Nucleus accumbens (tissue), 56 donors: ENCODE data around the gene ZNF385A.

Source experiments
- DNase-seq, 56 donors: peaks; one replicate each; lab custom pipeline; 2025; lab: John Stamatoyannopoulos, UW

Gene ZNF385A

GRCh38 chr12:54394281-54394719, 9.8 kb upstream of the ZNF385A start:
- DNase-seq: peak in 29 of 56 donors; percentile 9 to 76 (median 30)

GRCh38 chr12:54393743-54394142, 9.2 kb upstream of the ZNF385A start:
- DNase-seq: no peak

GRCh38 chr12:54393207-54393609, 8.7 kb upstream of the ZNF385A start:
- no peak for DNase-seq

DNA sequence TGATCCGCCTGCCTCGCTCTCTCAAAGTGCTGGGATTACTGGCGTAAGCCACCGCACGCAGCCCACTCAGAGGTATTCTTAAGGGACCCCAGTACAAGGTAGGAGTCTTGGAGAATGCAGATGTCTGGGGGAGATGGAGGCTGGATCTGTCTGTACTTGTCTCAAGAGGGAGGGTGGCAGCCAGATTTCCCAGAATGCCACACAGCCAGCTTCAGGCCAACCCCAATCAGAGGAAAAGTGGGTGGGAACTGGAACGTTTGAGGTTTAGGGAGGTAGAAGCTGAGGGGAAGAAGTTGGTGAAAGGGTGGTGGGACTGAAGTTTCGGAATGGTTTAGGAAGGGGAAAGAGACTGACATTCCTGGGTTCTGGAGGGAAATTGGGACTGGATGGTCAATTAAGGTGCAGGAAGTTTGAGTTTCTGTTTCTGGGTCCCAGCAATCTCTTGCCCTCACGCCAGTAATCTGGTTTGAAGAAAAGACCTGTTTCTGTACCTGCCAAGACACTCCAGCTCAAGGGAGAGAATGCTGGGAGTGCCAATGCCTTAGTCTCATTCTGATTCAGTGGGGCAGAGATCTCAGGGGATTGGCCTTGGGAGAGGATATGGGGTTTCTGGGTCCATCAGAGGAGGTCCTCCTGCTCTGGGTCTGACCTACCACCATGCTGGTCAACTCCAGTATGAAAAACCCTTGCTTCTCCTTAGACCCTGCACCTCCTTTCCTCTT, 8.1 kb upstream of the ZNF385A start:
- DNase-seq: no peak

GRCh38 chr12:54390668-54391551, 6.4 kb upstream of the ZNF385A start:
- peak in 27 of 56 donors; percentile 17 to 78 (median 36) for DNase-seq

DNA sequence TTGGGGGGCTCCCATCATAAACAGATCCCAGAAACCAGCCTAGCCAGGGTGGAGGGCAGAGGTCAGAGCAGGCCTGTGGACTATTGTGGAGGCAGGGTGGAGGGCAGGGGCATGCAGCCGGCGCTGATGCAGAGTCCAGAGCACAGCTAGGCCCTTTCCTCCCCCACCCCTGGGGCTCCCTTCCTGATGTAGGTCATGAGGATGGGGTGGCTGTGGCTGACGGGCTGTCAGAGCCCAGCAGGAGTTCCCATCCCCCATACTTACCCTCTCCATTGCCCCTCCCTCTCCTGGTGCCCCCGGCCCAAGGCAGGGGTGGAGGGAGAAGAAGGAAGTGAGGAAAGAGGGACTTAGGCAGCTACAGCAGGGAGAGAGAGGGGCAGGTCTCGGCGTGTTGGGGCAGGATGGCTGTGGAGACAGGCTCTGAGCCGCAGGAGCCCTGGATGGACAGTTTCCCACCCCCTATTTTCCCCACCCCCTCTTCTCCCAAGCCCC, 5.7 kb upstream of the ZNF385A start:
- no peak for DNase-seq

DNA sequence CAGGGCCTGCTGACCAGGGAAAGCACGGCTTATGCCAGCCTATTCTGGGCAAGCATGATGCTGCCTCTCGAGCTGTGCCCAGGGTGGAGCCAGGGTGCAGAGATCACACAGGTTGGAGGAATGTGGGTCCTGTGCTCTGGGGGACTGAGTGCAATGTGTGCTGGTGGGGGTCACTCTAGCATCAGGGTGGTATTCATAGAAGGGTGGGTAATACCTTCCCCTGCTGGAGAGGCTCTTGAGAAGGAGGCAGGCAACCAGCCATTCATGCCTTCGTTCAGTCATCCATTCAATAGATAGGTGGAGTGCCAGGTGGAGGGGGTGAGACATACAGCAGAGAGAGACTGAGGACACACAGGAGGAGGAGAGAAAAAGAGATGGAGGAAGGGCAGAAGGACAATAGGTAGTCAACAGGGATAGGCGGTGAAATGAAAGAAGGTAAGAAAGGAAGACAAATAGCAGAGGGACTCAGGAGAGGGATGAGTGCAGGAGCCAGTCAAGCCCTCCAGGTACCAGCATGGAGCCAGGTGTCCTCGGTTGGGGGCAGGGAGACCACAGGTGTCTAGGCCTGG, 5.2 kb upstream of the ZNF385A start:
- no peak for DNase-seq

GRCh38 chr12:54389134-54389508, 4.6 kb upstream of the ZNF385A start:
- no peak for DNase-seq

GRCh38 chr12:54388237-54389133, 4.0 kb upstream of the ZNF385A start:
- DNase-seq: no peak

DNA sequence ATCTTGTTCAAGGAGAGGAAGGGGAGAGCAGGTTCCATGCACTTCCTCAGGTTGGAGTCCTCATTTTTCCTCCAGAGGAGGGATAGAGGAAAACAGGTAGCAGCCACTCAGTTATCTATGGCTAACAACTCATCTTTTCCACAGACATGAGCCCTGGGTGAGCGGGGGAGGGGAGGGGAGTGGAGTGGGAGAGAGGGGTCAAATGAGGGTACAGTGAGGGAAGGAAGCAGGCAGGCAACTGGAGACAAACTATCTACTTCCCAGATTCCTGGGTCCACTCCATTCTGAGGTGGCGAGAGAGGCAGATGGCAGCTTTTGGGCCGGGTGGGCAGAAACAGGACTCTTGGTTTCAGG, 2.6 kb upstream of the ZNF385A start:
- DNase-seq: no peak

DNA sequence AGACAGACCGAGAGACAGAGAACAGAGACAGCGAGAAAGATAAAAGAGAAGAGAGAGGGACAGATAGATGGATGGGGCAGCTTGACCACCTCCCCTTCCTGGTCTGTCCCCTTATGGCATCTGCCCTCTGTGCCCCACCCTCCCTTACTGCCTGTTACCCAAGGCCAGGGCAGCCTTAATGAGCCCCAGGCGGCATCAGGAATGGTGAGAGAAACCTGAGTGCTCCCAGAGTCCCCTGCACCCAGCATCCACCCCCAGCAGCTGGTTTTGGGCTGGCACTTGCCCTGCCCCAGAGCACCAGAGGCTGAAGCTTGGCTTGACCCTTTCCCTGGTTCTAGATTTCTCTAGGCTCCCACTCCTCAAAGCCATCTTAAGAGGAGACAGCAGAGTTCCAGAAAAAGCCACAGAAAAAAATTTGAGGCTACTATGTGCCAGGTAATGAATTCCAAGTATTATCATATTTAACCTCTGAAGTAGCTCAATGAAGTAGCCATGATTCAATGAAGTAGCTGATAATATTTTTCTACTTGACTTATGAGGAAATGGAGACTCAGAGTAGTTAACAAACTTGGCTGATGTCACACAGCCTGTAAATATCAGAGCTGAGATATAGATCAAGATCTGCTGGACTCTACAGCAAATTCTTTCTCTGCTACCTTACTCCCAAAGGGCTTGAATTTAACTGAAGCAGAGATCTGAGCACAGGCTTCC, 2.0 kb upstream of the ZNF385A start:
- DNase-seq: no peak

GRCh38 chr12:54385251-54385914, 850 bp upstream of the ZNF385A start:
- peak in 11 of 56 donors; percentile 21 to 49 (median 35) for DNase-seq

GRCh38 chr12:54383041-54383609, 1.4 kb downstream of the ZNF385A start:
- DNase-seq: peak in 1 of 56 donors; percentile 21

DNA sequence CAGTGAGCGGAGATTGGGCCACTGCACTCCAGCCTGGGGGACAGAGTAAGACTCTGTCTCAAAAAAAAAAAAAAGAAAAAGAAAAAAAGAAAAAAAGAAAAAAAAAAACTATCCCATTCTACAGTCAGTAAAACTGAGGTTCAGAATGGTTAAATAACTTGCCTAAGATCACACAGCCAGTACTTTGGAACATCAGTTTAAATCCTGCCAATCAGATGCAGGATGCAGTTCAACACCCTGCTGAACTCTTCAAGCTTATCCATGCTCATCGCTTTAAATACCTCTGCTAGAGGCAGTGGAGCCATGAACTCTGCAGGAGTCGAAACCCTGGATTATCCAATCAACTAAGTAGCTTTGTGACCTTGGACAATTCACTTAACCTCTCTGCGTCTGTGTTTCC, 3.4 kb downstream of the ZNF385A start:
- DNase-seq: no peak

DNA sequence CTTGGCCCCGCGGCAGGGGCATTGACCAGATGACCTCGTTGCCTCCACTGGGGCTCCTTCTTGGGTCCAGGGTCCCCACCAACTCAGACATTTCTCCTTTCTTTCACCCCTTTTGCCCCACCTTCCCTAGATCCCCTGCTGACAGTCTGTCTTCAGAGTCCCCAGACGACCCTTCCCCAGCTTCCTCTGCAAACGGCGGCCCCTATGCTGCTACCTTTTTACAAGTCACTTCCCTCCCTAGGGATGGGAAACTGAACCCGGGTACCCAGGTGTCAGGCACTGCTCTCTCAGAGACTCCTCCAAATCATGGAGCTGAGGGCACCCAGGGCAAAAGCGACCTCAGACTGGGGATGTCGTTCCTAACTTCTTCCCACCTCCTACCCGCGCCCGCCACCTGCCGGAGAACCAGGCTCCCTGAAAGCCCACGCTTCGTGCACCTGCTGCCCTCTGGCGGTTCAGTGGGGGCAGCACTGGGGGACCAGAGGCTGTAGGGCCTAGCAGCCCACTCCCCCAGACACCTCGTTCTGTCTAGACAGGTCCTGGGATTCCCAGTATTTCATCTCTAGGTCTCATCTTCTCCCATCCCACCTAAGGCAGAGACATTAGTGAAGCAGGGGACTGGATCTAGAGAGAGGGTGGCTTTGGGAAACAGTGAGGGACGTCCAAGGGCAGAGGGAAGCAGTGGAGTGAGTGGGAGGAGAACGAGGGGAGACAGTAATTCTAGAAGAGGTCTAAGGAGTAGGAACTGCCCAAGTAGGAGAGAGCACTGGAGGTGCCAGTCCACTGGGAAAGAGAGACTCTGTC, 4.9 kb downstream of the ZNF385A start:
- peak in 53 of 56 donors; percentile 24 to 95 (median 76) for DNase-seq

DNA sequence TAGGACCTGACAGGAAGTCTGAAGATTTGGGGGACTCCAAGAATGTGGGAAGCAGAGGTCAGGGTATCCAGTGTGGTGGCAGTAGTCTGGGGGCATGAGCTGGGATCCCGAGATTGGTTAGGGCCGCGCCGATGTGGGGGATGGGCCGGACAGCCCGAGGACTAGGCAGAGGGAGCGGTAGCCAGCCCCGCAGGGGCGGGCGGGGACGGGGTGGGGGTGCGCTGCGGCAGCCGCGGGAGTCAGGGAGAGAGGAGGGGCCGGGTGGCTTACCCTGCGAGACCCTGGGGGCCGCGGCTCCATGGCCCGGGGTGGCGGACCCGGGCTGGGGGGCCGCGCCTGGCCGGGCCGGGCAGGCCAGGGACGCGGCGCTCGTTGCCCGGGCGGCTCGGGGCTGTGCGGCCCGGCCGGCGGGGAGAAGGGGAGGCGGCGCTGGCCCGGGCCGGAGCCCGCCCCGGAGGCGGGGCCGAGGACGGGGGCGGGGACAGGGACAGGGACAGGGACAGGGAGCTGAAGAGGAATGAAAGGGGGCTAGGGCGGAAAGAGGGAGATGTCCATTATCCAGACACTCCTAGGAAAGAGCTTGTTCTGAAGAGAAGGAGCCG, 5.6 kb downstream of the ZNF385A start:
- peak in 26 of 56 donors; percentile 15 to 69 (median 34) for DNase-seq

DNA sequence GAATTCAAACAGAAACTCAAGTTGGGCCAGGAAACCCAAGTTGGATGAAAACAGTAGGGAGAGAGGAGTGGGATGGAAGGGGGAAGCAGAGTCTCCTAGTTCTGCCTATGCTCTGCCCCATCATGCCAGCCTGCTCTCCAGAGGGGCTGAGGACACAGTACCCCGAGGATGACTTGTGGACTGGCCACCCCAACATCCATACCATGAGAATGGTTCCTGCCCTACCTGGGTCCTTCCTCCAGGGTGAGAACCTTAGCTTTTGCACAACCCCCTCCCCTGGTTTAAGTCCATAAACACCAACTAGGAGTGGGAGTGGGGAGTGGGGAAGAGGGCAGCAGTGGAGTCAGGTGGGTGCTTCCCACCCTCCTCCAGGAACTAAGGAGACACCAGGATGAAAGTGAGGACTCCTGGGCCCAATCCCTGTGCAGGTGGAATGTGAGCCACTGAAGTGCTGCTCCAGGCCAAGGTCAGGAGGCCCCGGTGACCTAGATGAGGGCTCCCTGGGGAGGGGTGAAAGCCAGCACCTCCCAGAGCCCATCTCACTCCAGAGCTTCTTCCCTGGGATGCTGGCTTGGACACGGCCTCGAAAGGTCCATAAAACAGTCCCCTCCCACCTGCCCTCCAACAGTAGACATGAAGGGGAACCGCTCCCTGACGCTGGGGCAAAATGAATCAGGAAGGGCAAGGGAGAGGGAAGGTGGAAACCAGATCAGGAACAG, 6.6 kb downstream of the ZNF385A start:
- DNase-seq: no peak
